GM19467 (cell line): Measurements from ENCODE around the gene HSD17B13.
"Not testable (repeated sequence)": the region's sequence is repeated elsewhere in the genome, so short reads cannot be mapped to it uniquely, and the experiment has no call there.

Experiments
- ATAC-seq: cut with Tn5 transposase; IDR thresholded peaks from one replicate; pipeline ENCODE4 v1.9.1; 2021; ENCODE audit warnings: mild to moderate bottlenecking, moderate library complexity; ENCODE audit not compliant: unreplicated experiment

HSD17B13 gene

GRCh38 chr4:87317527-87317926 is 5.2 kb downstream of the HSD17B13 start:
- ATAC-seq, result no peak

- no peak for ATAC-seq
Observed at GRCh38 chr4:87316961-87317360, 5.7 kb downstream of the HSD17B13 start.

GRCh38 chr4:87315000-87315399 is 7.7 kb downstream of the HSD17B13 start:
- not testable (repeated sequence) for ATAC-seq

- no peak for ATAC-seq
Observed at GRCh38 chr4:87313756-87314155, 8.9 kb downstream of the HSD17B13 start.

- ATAC-seq, result no peak
Observed at GRCh38 chr4:87311684-87312083, 11.0 kb downstream of the HSD17B13 start.

- no peak for ATAC-seq
Observed at GRCh38 chr4:87310691-87311335, 11.9 kb downstream of the HSD17B13 start.

- no peak for ATAC-seq
Observed at GRCh38 chr4:87309625-87310024, 13.1 kb downstream of the HSD17B13 start.

GRCh38 chr4:87306056-87306455 is 16.6 kb downstream of the HSD17B13 start:
- ATAC-seq, result no peak

- no peak for ATAC-seq
Observed at GRCh38 chr4:87305562-87305961, 17.1 kb downstream of the HSD17B13 start.

- ATAC-seq, result no peak
Observed at GRCh38 chr4:87304745-87305432, 17.8 kb downstream of the HSD17B13 start.

GRCh38 chr4:87299898-87300297 is 22.8 kb downstream of the HSD17B13 start:
- ATAC-seq, result no peak

- ATAC-seq, result no peak
Observed at GRCh38 chr4:87298362-87298761, 24.3 kb downstream of the HSD17B13 start.

- not testable (repeated sequence) for ATAC-seq
Observed at GRCh38 chr4:87294911-87295310, 27.8 kb downstream of the HSD17B13 start.

- ATAC-seq, result not testable (repeated sequence)
Observed at GRCh38 chr4:87293889-87294288, 28.8 kb downstream of the HSD17B13 start.

GRCh38 chr4:87286970-87287369 is 35.7 kb downstream of the HSD17B13 start:
- ATAC-seq, result no peak

GRCh38 chr4:87284268-87284667 is 38.4 kb downstream of the HSD17B13 start:
- not testable (repeated sequence) for ATAC-seq

GRCh38 chr4:87283151-87283550 is 39.5 kb downstream of the HSD17B13 start:
- ATAC-seq, result no peak

GRCh38 chr4:87281603-87282002 is 41.1 kb downstream of the HSD17B13 start:
- ATAC-seq, result no peak

GRCh38 chr4:87278335-87278794 is 44.3 kb downstream of the HSD17B13 start:
- ATAC-seq, result no peak

- ATAC-seq, result no peak
Observed at GRCh38 chr4:87275311-87275710, 47.4 kb downstream of the HSD17B13 start.

- ATAC-seq, result no peak
Observed at GRCh38 chr4:87274803-87275202, 47.9 kb downstream of the HSD17B13 start.

- ATAC-seq, result no peak
Observed at GRCh38 chr4:87274327-87274726, 48.4 kb downstream of the HSD17B13 start.
